Thyroid gland (tissue), 4 donors: ENCODE measurements around the gene CDHR2. TPM values are rescaled to one million over a fixed set of nuclear protein-coding genes. Genes with fewer than 3 reads are reported as not detected.

Experiments
- DNase-seq, 2 donors: peaks; one replicate each; pipeline ENCODE4 v3.0.0-alpha.2; 2019
- H3K27ac ChIP-seq, 3 donors: fragments of 200-600 bp; sonication (generic); 1 replicate in 2 of 3; 2 replicates in 1 of 3; pipeline ENCODE4 v1.5.1; 2016 to 2019; ENCODE audit warnings: mild to moderate bottlenecking in 1 of 3, moderate library complexity in 1 of 3
- H3K27me3 ChIP-seq: fragments of 200-600 bp; sonication (generic); one replicate; pipeline ENCODE4 v1.5.1; 2019
- H3K36me3 ChIP-seq, 2 donors: fragments of 200-600 bp; sonication (generic); one replicate each; pipeline ENCODE4 v1.5.1; 2016 to 2019
- H3K4me1 ChIP-seq, 2 donors: fragments of 200-600 bp; sonication (generic); one replicate each; pipeline ENCODE4 v1.5.1; 2017 to 2019
- H3K4me3 ChIP-seq, 3 donors: fragments of 200-600 bp; sonication (generic); replicated peaks in 1 of 3; 1 replicate in 2 of 3; 2 replicates in 1 of 3; pipeline ENCODE4 v1.5.1; 2016; ENCODE audit warnings: mild to moderate bottlenecking in 1 of 3
- H3K9me3 ChIP-seq: fragments of 200-600 bp; sonication (generic); one replicate; pipeline ENCODE4 v1.5.1; 2017
- CTCF ChIP-seq, 6 experiments: fragments of 200-600 bp in 3 of 6; fragments of 450-650 bp in 3 of 6; sonication (generic) in 3 of 6; IDR thresholded peaks; one replicate each; pipeline ENCODE4 v1.5.1; 2016 to 2019; ENCODE audit warnings: antibody characterized with exemption in 6 of 6, mild to moderate bottlenecking in 2 of 6, inconsistent platforms in 1 of 6, moderate library complexity in 1 of 6
- POLR2A ChIP-seq, 2 donors: fragments of 450-650 bp; IDR thresholded peaks; one replicate each; pipeline ENCODE4 v1.6.1; 2017; ENCODE audit warnings: antibody characterized with exemption in 2 of 2, mild to moderate bottlenecking in 2 of 2, moderate library complexity in 1 of 2
- WGBS, 2 donors: methylation state at CpG; one replicate each; pipeline ENCODE4 v1.1.5; 2017; 5-methylcytosine and 5-hydroxymethylcytosine counted together
- intact Hi-C: fragments of 100-400 bp; cut with DNase I; formaldehyde crosslinking; loops from one replicate; pipeline ENCODE4 v1.15.1; 2023
- total RNA-seq, 4 donors: library from RNA; depleted of rRNA; stranded (reverse); fragments of >200 nt; gene quantifications; one replicate each; pipeline ENCODE4 v1.2.3, GENCODE V29; 2016

CDHR2 gene
- total RNA-seq, 4 donors from 2014 or later = 0.11 TPM; not detected in 3

- TF ChIP-seq POLR2A (IDR thresholded peaks at IDR 0.05) = no peak
- no peak for TF ChIP-seq CTCF (IDR thresholded peaks at IDR 0.05)
- no peaks in the 10 kb centered on the region for H3K36me3 ChIP-seq
- H3K27ac ChIP-seq = no peak overlapping the region
- DNase-seq = no peak
- intact Hi-C loops = no loop called here
- WGBS, 2 donors = 84 to 85% methylated on average over 7 of the region's 7 CpGs
- H3K27me3 ChIP-seq = peaks cover 22% of the 10 kb centered on the region
- no peaks in the 10 kb centered on the region for H3K9me3 ChIP-seq
- H3K4me1 ChIP-seq = peaks cover 3 to 15% of the 10 kb centered on the region in 2 donors
- no peak overlapping the region for H3K4me3 ChIP-seq
These were observed 82.5 kb downstream of the CDHR2 start for GRCh38 chr5:176631383-176632200.

GRCh38 chr5:176632745-176633144 lies 83.6 kb downstream of the CDHR2 start:
- Histone ChIP-seq H3K4me3 (no peak overlapping the region), H3K27ac (no peak overlapping the region), H3K36me3 (no peaks in the 10 kb centered on the region), H3K4me1 (peaks cover 3 to 15% of the 10 kb centered on the region in 2 donors), H3K27me3 (peaks cover 22% of the 10 kb centered on the region), H3K9me3 (no peaks in the 10 kb centered on the region)
- 74 to 86% methylated on average over 2 of the region's 2 CpGs for WGBS, 2 donors
- DNase-seq = no peak
- TF ChIP-seq CTCF (IDR thresholded peaks at IDR 0.05) (no peak), POLR2A (IDR thresholded peaks at IDR 0.05) (no peak)
- intact Hi-C loops = no loop called here

GRCh38 chr5:176633598-176633997 lies 84.5 kb downstream of the CDHR2 start:
- intact Hi-C loops = no loop called here
- WGBS, 2 donors = 22 to 28% methylated on average over 6 of the region's 6 CpGs
- peaks cover 3 to 15% of the 10 kb centered on the region in 2 donors for H3K4me1 ChIP-seq
- no peaks in the 10 kb centered on the region for H3K9me3 ChIP-seq
- no peak for TF ChIP-seq CTCF (IDR thresholded peaks at IDR 0.05)
- TF ChIP-seq POLR2A (IDR thresholded peaks at IDR 0.05) = no peak
- DNase-seq = no peak
- no peaks in the 10 kb centered on the region for H3K36me3 ChIP-seq
- H3K27ac ChIP-seq = no peak overlapping the region
- H3K27me3 ChIP-seq = peaks cover 15% of the 10 kb centered on the region
- no peak overlapping the region for H3K4me3 ChIP-seq

GRCh38 chr5:176636426-176636825 lies 87.3 kb downstream of the CDHR2 start:
- H3K4me1 ChIP-seq = no peaks in the 10 kb centered on the region
- no peak for DNase-seq
- no peaks in the 10 kb centered on the region for H3K9me3 ChIP-seq
- intact Hi-C loops = no loop called here
- H3K27ac ChIP-seq = no peak overlapping the region
- 53 to 56% methylated on average over 9 of the region's 9 CpGs for WGBS, 2 donors
- no peak for TF ChIP-seq POLR2A (IDR thresholded peaks at IDR 0.05)
- no peak for TF ChIP-seq CTCF (IDR thresholded peaks at IDR 0.05)
- H3K4me3 ChIP-seq = no peak overlapping the region
- H3K36me3 ChIP-seq = no peaks in the 10 kb centered on the region
- no peaks in the 10 kb centered on the region for H3K27me3 ChIP-seq

GRCh38 chr5:176637556-176637955 lies 88.4 kb downstream of the CDHR2 start:
- WGBS, 2 donors = 36 to 53% methylated on average over 4 of the region's 4 CpGs
- DNase-seq = no peak
- Histone ChIP-seq H3K4me1 (no peaks in the 10 kb centered on the region), H3K27ac (no peak overlapping the region), H3K27me3 (no peaks in the 10 kb centered on the region), H3K36me3 (no peaks in the 10 kb centered on the region), H3K4me3 (no peak overlapping the region), H3K9me3 (no peaks in the 10 kb centered on the region)
- no peak for TF ChIP-seq CTCF (IDR thresholded peaks at IDR 0.05)
- no peak for TF ChIP-seq POLR2A (IDR thresholded peaks at IDR 0.05)
- intact Hi-C loops = no loop called here
